HUES48 (cell line): ENCODE measurements around the gene NUDT17.

Experiments used
- H3K27ac ChIP-seq: one replicate; pipeline ENCODE4 v1.7.0; 2013; ENCODE audit warnings: low read depth, low read length, inconsistent platforms
- H3K27me3 ChIP-seq: 2 replicates; pipeline ENCODE4 v1.6.1; 2013; ENCODE audit warnings: mild to moderate bottlenecking, low read length; ENCODE audit not compliant: control insufficient read depth, insufficient read depth
- H3K36me3 ChIP-seq: 2 replicates; pipeline ENCODE4 v1.6.1; 2013; ENCODE audit warnings: low read length; ENCODE audit not compliant: control insufficient read depth, insufficient read depth
- H3K4me1 ChIP-seq: 2 replicates; pipeline ENCODE4 v1.6.1; 2013; ENCODE audit warnings: mild to moderate bottlenecking, low read length; ENCODE audit not compliant: control insufficient read depth, insufficient read depth
- H3K4me3 ChIP-seq: 2 replicates; pipeline ENCODE4 v1.5.1; 2013; ENCODE audit warnings: mild to moderate bottlenecking, low read depth, low read length
- H3K9ac ChIP-seq: 2 replicates; pipeline ENCODE4 v1.6.1; 2013; ENCODE audit warnings: mild to moderate bottlenecking, low read depth, low read length, moderate library complexity
- H3K9me3 ChIP-seq: 2 replicates; pipeline ENCODE4 v1.6.1; 2013; ENCODE audit warnings: low read length; ENCODE audit not compliant: control insufficient read depth, insufficient read depth

The NUDT17 gene

DNA sequence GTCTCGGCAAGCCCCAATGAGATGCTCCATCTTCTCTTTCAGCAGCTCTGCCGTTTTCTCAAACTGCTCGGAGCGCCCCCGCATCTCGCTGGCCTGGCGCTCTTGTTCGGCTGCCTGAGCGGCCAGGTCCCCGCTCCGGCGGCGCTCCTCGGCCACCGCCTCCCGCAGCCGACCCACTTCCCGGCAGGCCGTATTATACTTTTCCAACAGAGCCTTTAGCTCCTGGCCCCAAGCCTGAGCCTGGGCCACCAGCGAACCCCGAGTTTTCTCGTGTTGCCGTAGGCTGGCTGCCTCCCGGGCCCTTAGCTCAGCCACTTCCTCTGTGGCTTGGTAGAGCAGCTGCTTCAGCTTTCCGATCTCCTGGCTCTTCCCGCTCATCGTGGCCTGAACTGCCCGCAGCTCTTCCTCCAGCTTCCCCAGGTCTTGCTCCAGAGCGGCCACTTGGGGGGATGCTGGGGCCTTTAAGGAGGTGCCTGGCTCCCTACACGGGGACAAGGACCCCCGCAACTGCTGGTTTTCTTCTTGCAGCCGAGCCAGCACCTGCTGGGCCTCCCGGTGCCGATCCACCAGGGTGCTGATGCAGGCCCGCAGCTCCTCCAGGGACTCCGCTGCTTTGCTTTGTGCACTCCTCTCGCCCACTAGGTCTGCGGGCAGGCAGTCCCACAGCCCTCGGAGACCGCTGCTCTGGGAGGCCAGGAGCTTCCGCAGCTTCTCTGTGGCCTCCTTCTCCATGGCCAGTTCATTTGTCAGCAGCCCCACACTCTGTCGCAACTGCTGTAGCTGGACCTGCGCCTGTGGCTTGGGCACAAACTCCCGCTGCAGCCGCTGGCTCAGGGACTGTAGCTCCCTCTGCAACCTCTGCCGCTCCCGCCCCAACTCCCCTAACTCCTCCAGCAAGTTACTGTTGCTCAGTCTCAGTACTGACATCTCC, 26.8 kb downstream of the NUDT17 start:
- Histone ChIP-seq H3K4me3 (peak overlapping the region; percentile 63), H3K27me3 (peaks cover 34% of the 10 kb centered on the region), H3K9ac (peak overlapping the region; percentile 53; the same call in 1 of the 2 replicates), H3K4me1 (peaks cover 13% of the 10 kb centered on the region), H3K36me3 (no peaks in the 10 kb centered on the region), H3K27ac (no peak overlapping the region), H3K9me3 (no peaks in the 10 kb centered on the region)

DNA sequence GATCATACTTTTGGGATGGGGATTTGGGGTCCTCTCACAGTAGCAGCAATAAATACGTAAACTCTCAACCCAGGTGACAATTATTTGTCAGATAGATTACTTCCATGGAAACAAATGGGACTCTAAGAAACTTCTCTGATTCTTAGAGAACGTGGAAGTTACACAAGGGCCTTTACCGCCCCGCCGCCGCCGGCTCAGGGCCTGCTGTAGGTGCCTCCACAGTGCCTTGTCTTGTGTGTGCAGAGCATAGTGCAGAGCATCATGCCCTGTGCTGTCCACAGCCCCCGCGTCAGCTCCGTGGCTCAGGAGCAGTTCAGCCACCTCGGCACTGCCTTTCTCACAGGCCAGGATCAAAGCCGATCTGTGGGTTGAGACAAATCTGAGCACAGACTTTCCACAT, 29.2 kb downstream of the NUDT17 start:
- H3K9me3 ChIP-seq, result no peaks in the 10 kb centered on the region
- peaks cover 18% of the 10 kb centered on the region for H3K4me1 ChIP-seq
- no peak overlapping the region for H3K9ac ChIP-seq
- no peak overlapping the region for H3K27ac ChIP-seq
- no peak overlapping the region for H3K4me3 ChIP-seq
- peaks cover 38% of the 10 kb centered on the region for H3K27me3 ChIP-seq
- no peaks in the 10 kb centered on the region for H3K36me3 ChIP-seq

DNA sequence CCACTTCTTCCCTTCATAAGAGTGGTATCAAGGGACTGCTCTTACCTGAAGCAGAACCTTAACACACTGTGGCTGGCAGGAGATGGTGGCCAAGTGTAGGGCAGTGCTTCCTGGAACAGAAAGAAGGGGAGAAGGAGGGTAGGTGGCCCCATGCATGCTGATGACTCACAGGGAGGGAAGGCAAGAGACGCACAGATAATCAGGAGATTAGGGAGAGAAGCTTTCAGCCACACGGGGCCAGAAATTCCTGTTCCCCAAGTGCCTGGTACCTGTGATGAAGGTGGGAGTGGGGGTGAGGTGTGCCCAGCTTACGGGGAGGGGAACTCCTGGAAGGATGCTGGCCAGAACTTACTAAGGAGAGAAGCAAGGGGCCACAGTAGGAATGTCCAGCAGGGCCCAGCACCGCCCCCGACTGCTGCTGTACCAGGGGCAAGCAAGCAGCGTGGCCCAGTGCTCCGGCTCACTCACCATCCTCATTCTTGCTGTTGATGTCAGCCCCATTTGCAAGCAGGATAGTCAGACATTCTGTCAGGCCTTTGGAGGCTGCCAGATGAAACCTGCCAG, 32.6 kb downstream of the NUDT17 start:
- H3K27ac ChIP-seq, result no peak overlapping the region
- no peak overlapping the region for H3K9ac ChIP-seq
- peaks cover 12% of the 10 kb centered on the region for H3K4me1 ChIP-seq
- H3K27me3 ChIP-seq, result peaks cover 24% of the 10 kb centered on the region
- no peaks in the 10 kb centered on the region for H3K36me3 ChIP-seq
- H3K4me3 ChIP-seq, result no peak overlapping the region
- H3K9me3 ChIP-seq, result no peaks in the 10 kb centered on the region

DNA sequence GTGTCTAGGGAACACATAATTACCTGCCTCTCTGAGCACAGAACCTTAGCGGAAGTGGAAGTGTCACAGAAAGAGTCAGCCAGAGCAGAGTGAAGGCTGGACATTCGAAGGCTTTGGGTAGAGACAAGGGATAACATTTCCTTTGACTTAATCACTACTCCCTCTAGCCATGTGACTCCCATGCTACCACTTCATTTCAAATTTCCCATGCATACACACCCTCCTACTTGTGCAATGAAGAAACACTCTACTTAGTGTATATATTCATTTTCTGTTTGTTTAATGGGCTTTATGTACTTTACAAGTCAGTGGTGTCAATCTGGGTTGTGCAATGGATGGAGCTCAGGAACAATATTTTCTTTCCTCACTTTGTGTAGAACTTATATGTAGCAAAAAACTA, 33.3 kb downstream of the NUDT17 start:
- no peak overlapping the region for H3K27ac ChIP-seq

DNA sequence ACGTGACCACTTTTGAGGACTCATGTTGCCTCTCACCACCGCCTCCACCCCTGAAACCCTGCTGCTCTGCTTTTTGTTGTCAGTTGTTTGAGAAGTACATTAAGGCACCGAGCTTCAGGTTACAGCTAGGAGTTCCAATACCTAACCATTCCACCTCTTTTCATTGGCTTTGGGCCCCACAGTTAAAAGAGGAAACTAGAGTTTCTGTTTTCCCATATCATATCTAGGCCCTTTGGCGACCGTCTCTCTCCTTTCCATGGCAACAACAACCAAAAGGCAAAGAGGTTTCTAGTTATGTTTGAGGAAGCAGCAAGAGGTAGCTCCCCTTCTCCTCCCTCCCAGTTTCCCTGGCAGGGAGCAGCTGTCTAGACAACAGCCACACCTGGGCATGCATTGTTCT, 34.3 kb downstream of the NUDT17 start:
- Histone ChIP-seq H3K36me3 (no peaks in the 10 kb centered on the region), H3K4me1 (peaks cover 12% of the 10 kb centered on the region), H3K27ac (peak overlapping the region; percentile 2), H3K4me3 (no peak overlapping the region), H3K27me3 (peaks cover 26% of the 10 kb centered on the region), H3K9ac (no peak overlapping the region), H3K9me3 (no peaks in the 10 kb centered on the region)

More for the DNA sequence above, 33.3 kb downstream of the NUDT17 start:
- Histone ChIP-seq H3K27me3 (peaks cover 21% of the 10 kb centered on the region), H3K9ac (no peak overlapping the region), H3K4me3 (no peak overlapping the region), H3K9me3 (no peaks in the 10 kb centered on the region), H3K4me1 (peaks cover 12% of the 10 kb centered on the region), H3K36me3 (no peaks in the 10 kb centered on the region)

DNA sequence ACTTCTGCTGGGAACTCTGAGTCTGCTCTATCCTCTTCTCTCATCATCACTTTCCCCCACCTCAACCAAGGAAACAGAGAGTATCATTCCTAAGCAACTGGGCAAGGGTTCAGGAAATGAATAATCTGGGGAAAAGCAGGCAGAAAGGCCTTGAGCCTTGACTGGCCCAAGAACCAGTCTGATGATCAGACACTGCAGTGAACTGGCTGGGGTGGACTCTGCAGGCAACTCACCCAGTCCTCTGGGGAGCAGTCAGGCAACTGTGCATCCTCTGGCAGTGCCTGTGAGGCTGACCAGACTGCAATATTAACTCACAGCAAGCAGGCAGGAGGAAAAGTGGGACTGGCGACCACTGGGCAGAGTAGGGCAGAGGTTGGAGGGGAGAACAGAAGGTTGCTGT, 39.2 kb downstream of the NUDT17 start:
- Histone ChIP-seq H3K27me3 (peaks cover 25% of the 10 kb centered on the region), H3K4me3 (no peak overlapping the region), H3K9me3 (no peaks in the 10 kb centered on the region), H3K27ac (no peak overlapping the region), H3K9ac (no peak overlapping the region), H3K36me3 (no peaks in the 10 kb centered on the region), H3K4me1 (peaks cover 10% of the 10 kb centered on the region; the same call in 1 of the 2 replicates)

DNA sequence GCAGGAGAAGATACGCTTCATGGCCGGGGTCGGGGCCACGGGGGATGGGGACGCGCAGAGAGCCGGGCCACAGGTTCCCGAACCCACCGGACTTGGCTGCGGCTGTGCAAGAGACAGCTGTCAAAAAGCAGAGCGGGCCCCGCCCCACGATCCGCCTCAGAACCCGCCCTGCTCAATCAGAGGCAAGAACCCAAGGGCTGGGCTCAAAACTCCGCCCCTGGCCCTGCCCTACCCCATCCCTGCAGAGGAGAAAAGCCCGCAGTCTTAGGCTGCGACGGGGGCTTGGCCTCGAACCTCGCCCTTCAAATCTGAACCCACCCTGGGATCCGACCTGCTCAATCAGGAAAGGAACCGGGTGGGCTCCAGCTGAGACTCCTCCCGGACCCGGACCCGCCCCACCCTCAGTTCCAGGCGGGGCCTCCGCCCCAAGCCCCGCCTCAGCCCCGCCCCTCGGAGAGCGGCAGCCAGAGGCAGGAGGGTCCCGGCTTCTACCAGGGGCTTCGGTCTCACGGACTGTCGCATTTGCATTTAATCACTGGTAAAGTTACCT, 40.4 kb downstream of the NUDT17 start, which contains the start of gene ANKRD35:
Gene ANKRD35, minus strand, starts transcription at position 129 of the 550 bp plus-strand sequence. Its CDS starts 108 bp downstream, at position 21.
- peaks cover 5% of the 10 kb centered on the region; the same call in 1 of the 2 replicates for H3K4me1 ChIP-seq
- no peak within 1 kb of the TSS for H3K9ac ChIP-seq
- no peaks in the 10 kb centered on the region for H3K9me3 ChIP-seq
- peaks cover 25% of the 10 kb centered on the region for H3K27me3 ChIP-seq
- H3K36me3 ChIP-seq, result no peaks in the 10 kb centered on the region
- no peak within 1 kb of the TSS for H3K27ac ChIP-seq
- H3K4me3 ChIP-seq, result peak within 1 kb of the TSS; percentile 79

DNA sequence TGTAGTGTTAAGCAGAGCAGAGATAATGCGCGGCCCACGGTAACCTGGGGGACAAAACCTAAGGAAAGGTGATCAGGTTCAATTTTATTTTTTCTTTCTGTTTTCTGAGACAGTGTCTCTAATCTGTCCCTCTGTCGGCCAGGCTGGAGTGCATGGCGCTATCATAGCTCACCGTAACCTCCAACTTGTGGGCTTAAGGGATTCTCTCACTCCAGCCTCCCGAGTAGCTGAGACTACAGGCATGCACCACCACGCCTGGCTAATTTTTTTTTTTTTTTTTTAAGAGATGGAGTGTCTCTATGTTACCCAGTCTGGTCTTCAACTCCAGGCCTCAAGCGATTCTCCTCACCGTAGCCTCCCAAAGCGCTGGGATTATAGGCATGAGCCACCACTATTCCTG, 41.0 kb downstream of the NUDT17 start:
- H3K9me3 ChIP-seq, result no peaks in the 10 kb centered on the region
- H3K27ac ChIP-seq, result no peak overlapping the region
- H3K4me3 ChIP-seq, result peak overlapping the region; percentile 79
- H3K36me3 ChIP-seq, result no peaks in the 10 kb centered on the region
- peaks cover 5% of the 10 kb centered on the region; the same call in 1 of the 2 replicates for H3K4me1 ChIP-seq
- no peak overlapping the region for H3K9ac ChIP-seq
- peaks cover 25% of the 10 kb centered on the region for H3K27me3 ChIP-seq

DNA sequence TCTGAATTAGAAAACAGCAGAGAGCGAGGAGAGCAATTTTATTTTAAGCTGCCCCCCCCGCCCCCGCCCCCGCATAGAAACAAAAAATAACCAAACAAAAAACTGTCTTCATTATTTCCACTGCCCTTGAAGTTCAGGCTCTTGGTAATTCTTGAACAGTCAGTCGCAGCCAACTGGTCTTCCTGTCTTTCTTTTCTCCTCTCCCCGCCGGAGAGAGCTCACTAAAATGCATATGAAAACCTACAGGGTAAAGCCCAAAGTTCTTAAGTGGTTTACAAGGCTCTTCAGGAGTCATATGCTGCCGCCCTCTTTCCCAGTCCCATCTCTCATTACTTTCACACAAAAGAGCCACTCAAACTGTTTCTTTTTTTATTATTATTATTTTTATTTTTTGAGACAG, 41.4 kb downstream of the NUDT17 start:
- Histone ChIP-seq H3K27ac (no peak overlapping the region), H3K27me3 (peaks cover 25% of the 10 kb centered on the region), H3K9me3 (no peaks in the 10 kb centered on the region), H3K9ac (no peak overlapping the region), H3K36me3 (no peaks in the 10 kb centered on the region), H3K4me1 (peaks cover 5% of the 10 kb centered on the region; the same call in 1 of the 2 replicates), H3K4me3 (no peak overlapping the region)

DNA sequence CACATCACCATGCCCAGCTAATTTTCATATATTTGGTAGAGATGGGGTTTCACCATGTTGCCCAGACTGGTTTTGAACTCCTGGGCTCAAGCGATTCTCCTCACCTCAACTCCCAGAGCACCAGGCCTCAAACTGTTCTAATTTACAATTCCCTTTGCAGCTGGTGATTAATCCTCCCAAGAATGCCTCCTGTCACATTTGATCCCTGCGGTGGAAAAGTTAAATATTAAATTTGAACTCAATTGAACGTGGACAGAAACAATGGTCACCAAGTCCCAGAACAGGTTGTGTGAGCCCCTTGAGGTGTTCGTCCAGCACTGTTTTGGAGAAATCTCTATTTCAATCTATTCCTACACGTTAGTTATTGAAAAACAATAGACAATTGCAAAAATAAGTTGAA, 42.2 kb downstream of the NUDT17 start:
- peaks cover 24% of the 10 kb centered on the region for H3K27me3 ChIP-seq
- no peak overlapping the region for H3K4me3 ChIP-seq
- H3K4me1 ChIP-seq, result peaks cover 11% of the 10 kb centered on the region; the same call in 1 of the 2 replicates
- no peak overlapping the region for H3K9ac ChIP-seq
- no peak overlapping the region for H3K27ac ChIP-seq
- H3K36me3 ChIP-seq, result no peaks in the 10 kb centered on the region
- no peaks in the 10 kb centered on the region for H3K9me3 ChIP-seq

DNA sequence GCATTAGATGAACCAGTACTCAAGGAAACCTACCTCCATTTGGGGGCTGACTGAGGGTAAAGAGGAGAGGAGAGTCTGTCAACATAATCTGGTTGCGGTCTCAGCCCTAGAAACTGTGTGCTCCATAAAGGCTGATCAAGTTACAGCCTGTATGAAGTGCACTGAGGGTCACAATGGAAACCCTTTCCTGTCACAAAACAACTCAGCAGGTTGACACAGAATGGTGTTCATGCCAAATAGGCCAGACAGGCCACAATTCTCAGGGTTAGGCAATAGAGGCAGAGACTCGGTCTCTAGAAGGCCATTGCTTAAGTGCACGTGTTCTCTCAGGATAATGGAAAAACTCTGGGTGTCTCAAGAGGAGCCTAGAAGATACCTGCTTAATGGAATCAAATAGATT, 44.3 kb downstream of the NUDT17 start:
- Histone ChIP-seq H3K4me1 (peaks cover 12% of the 10 kb centered on the region; the same call in 1 of the 2 replicates), H3K9ac (no peak overlapping the region), H3K36me3 (no peaks in the 10 kb centered on the region), H3K4me3 (no peak overlapping the region), H3K9me3 (no peaks in the 10 kb centered on the region), H3K27ac (no peak overlapping the region), H3K27me3 (peaks cover 9% of the 10 kb centered on the region)
